HepG2 (cell line): ENCODE results near the gene WNK2. TPM values are rescaled to one million over a fixed set of nuclear protein-coding genes. Genes with fewer than 3 reads are reported as not detected.

Experiments used
- ATAC-seq: fragments of 200-7000 bp; cut with Tn5 transposase; 3 replicates; pipeline ENCODE4 v1.9.1; 2020; ENCODE audit warnings: mild to moderate bottlenecking, moderate library complexity
- BruUV-seq: library from RNA; stranded (reverse); fragments of 400-500 nt; replicated peaks from 2 replicates; lab custom pipeline; 2021; lab: Mats Ljungman, UMichigan
- CTCF ChIA-PET: fragments of 300-600 bp; formaldehyde crosslinking; extraction: SDS; loops from one replicate; lab custom pipeline; 2021; ENCODE audit warnings: low total read pairs, inconsistent platforms, low intra/inter-chr PET ratio; lab: Yijun Ruan, JAX
- POLR2A ChIA-PET: fragments of 350-600 bp; sonication (Branson Sonifier 250); formaldehyde crosslinking; loops from one replicate; lab custom pipeline; 2020; ENCODE audit warnings: antibody characterized with exemption, inconsistent platforms; lab: Yijun Ruan, JAX
- DNase-seq: peaks from one replicate; pipeline ENCODE4 v3.0.0-alpha.2; 2015; ENCODE audit warnings: low spot score
- FAIRE-seq: peaks from 3 replicates; lab custom pipeline; 2011; peaks lifted over from hg19 to GRCh38; lab: Jason Lieb, UNC
- H2AFZ ChIP-seq: one replicate; pipeline ENCODE4 v1.6.1; 2011; ENCODE audit warnings: low read length, inconsistent platforms
- H3K27ac ChIP-seq: fragments of 300-600 bp; 3 replicates; pipeline ENCODE4 v1.8.0; 2011; ENCODE audit warnings: mixed run types, mild to moderate bottlenecking, mixed read lengths, low read length, inconsistent platforms; ENCODE audit not compliant: insufficient read depth; ENCODE audit errors: extremely low read length
- H3K27me3 ChIP-seq, 2 experiments: fragments of 200-600 bp in 1 of 2; 2 replicates in 1 of 2; 3 replicates in 1 of 2; pipeline versions ENCODE4 v1.6.0 to v1.8.0; 2011; ENCODE audit warnings: low read length in 2 of 2, mild to moderate bottlenecking in 2 of 2, moderate library complexity in 2 of 2, inconsistent platforms in 1 of 2; ENCODE audit not compliant: insufficient read depth in 2 of 2, control insufficient read depth in 1 of 2
- H3K36me3 ChIP-seq, 2 experiments: fragments of 200-600 bp in 1 of 2; replicated peaks in 1 of 2; 2 replicates in 1 of 2; 3 replicates in 1 of 2; pipeline versions ENCODE4 v1.5.1 to v1.8.0; 2011; ENCODE audit warnings: low read length in 2 of 2, inconsistent platforms in 1 of 2; ENCODE audit not compliant: insufficient read depth in 2 of 2, control insufficient read depth in 1 of 2
- H3K4me1 ChIP-seq: 2 replicates; pipeline ENCODE4 v1.5.1; 2012; ENCODE audit warnings: low read length, inconsistent platforms; ENCODE audit not compliant: insufficient read depth
- H3K4me2 ChIP-seq: 2 replicates; pipeline ENCODE4 v1.6.0; 2011; ENCODE audit warnings: low read depth, low read length, inconsistent platforms
- H3K4me3 ChIP-seq, 3 experiments: fragments of 200-600 bp in 1 of 3; sonication (generic), shearing (Covaris generic) in 1 of 3; replicated peaks in 1 of 3; 2 replicates each; pipeline ENCODE4 v1.5.1; 2011 to 2016; ENCODE audit warnings: low read length in 3 of 3, inconsistent platforms in 2 of 3, low read depth in 2 of 3, mild to moderate bottlenecking in 2 of 3, control low read depth in 1 of 3, mixed read lengths in 1 of 3; ENCODE audit not compliant: insufficient read depth in 1 of 3
- H3K79me2 ChIP-seq: one replicate; pipeline ENCODE4 v1.6.1; 2011; ENCODE audit warnings: low read length, inconsistent platforms; ENCODE audit not compliant: insufficient read depth
- H3K9ac ChIP-seq: 2 replicates; pipeline ENCODE4 v1.6.0; 2011; ENCODE audit warnings: mild to moderate bottlenecking, low read depth, low read length, inconsistent platforms; ENCODE audit not compliant: insufficient read depth
- H3K9me3 ChIP-seq: 2 replicates; pipeline ENCODE4 v1.5.1; 2012; ENCODE audit warnings: mild to moderate bottlenecking, low read length
- H4K20me1 ChIP-seq: 2 replicates; pipeline ENCODE4 v1.6.0; 2011; ENCODE audit warnings: inconsistent platforms, mild to moderate bottlenecking, low read length, moderate library complexity; ENCODE audit not compliant: insufficient read depth
- CAMTA2 ChIP-seq: sonication (generic); formaldehyde crosslinking; IDR thresholded peaks from 2 replicates; pipeline ENCODE4 v1.4.0; 2020; ENCODE audit warnings: mild to moderate bottlenecking, missing genetic modification reagents, borderline replicate concordance
- CCDC6 ChIP-seq: sonication (generic); formaldehyde crosslinking; IDR thresholded peaks from 2 replicates; pipeline ENCODE4 v1.8.1; 2022; ENCODE audit warnings: mild to moderate bottlenecking, missing genetic modification reagents, moderate library complexity
- CENPBD1 ChIP-seq: sonication (generic); formaldehyde crosslinking; IDR thresholded peaks from 2 replicates; pipeline ENCODE4 v1.8.0; 2022; ENCODE audit warnings: missing genetic modification reagents, low read depth, mild to moderate bottlenecking, borderline replicate concordance
- CHCHD3 ChIP-seq: sonication (generic); formaldehyde crosslinking; IDR thresholded peaks from 2 replicates; pipeline ENCODE4 v1.8.0; 2022; ENCODE audit warnings: mild to moderate bottlenecking, missing genetic modification reagents, moderate library complexity
- CSRNP2 ChIP-seq: sonication (generic); formaldehyde crosslinking; conservative IDR thresholded peaks from 2 replicates; pipeline ENCODE4 v1.8.0; 2022; ENCODE audit warnings: low read depth, missing genetic modification reagents
- DPF2 ChIP-seq: sonication (generic); formaldehyde crosslinking; IDR thresholded peaks from 2 replicates; pipeline ENCODE4 v1.4.0; 2020; ENCODE audit warnings: mild to moderate bottlenecking, low read depth, missing genetic modification reagents, borderline replicate concordance
- ETV6 ChIP-seq: sonication (generic); formaldehyde crosslinking; conservative IDR thresholded peaks from 2 replicates; pipeline ENCODE4 v1.4.0; 2020; ENCODE audit warnings: missing genetic modification reagents
- FOXJ3 ChIP-seq: sonication (generic); formaldehyde crosslinking; IDR thresholded peaks from 2 replicates; pipeline ENCODE4 v1.4.0; 2020; ENCODE audit warnings: missing genetic modification reagents, mild to moderate bottlenecking, borderline replicate concordance
- GPBP1L1 ChIP-seq: sonication (generic); formaldehyde crosslinking; IDR thresholded peaks from 2 replicates; pipeline ENCODE4 v1.5.0; 2020; ENCODE audit warnings: mild to moderate bottlenecking, missing genetic modification reagents
- PLRG1 ChIP-seq: fragments of 450-650 bp; conservative IDR thresholded peaks from 2 replicates; pipeline ENCODE4 v1.6.1; 2016
- PPARG ChIP-seq: conservative IDR thresholded peaks from 2 replicates; pipeline ENCODE4 v1.6.1; 2016; ENCODE audit warnings: missing biosample characterization, missing genetic modification reagents
- SRY ChIP-seq: sonication (generic); formaldehyde crosslinking; IDR thresholded peaks from 2 replicates; pipeline ENCODE4 v1.8.0; 2022; ENCODE audit warnings: mild to moderate bottlenecking, missing genetic modification reagents
- TOPORS ChIP-seq: sonication (generic); formaldehyde crosslinking; IDR thresholded peaks from 2 replicates; pipeline ENCODE4 v1.8.0; 2023; ENCODE audit warnings: mild to moderate bottlenecking, missing genetic modification reagents
- ZNF556 ChIP-seq: sonication (generic); formaldehyde crosslinking; IDR thresholded peaks from 2 replicates; pipeline ENCODE4 v1.4.0; 2020; ENCODE audit warnings: mild to moderate bottlenecking, missing genetic modification reagents, borderline replicate concordance
- ZNF713 ChIP-seq: sonication (generic); formaldehyde crosslinking; IDR thresholded peaks from 2 replicates; pipeline ENCODE4 v1.4.0; 2020; ENCODE audit warnings: mild to moderate bottlenecking, missing genetic modification reagents
- ZNF780A ChIP-seq: sonication (generic); formaldehyde crosslinking; IDR thresholded peaks from 2 replicates; pipeline ENCODE4 v1.8.0; 2022; ENCODE audit warnings: mild to moderate bottlenecking, missing genetic modification reagents, moderate library complexity
- ZNF788 ChIP-seq: sonication (generic); formaldehyde crosslinking; IDR thresholded peaks from 2 replicates; pipeline ENCODE4 v1.5.0; 2020; ENCODE audit warnings: mild to moderate bottlenecking, missing genetic modification reagents, borderline replicate concordance
- ZNF850 ChIP-seq: sonication (generic); formaldehyde crosslinking; conservative IDR thresholded peaks from 2 replicates; pipeline ENCODE4 v1.9.0; 2021; ENCODE audit warnings: mild to moderate bottlenecking, missing genetic modification reagents
- WGBS: methylation state at CpG from one replicate; pipeline ENCODE4 v1.1.6; 2017; ENCODE audit warnings: low lambda C conversion rate; 5-methylcytosine and 5-hydroxymethylcytosine counted together
- in situ Hi-C: cut with HindIII; loops from 2 replicates; pipeline ENCODE4 v1.10.0; 2017; ENCODE audit warnings: low pct_unique_long_range_greater_than_20kb; ENCODE audit not compliant: extremely low pct_ligation_motif_present
- intact Hi-C: fragments of 100-400 bp; cut with micrococcal nuclease; formaldehyde crosslinking; loops from one replicate; pipeline ENCODE4 v1.10.0; 2022; ENCODE audit not compliant: unreplicated experiment
- polyA plus RNA-seq, 8 experiments: library from polyadenylated mRNA; depleted of rRNA in 3 of 8; stranded (reverse) in 7 of 8; unstranded in 1 of 8; fragments of >200 nt; fragmentation: Illumina TruSeq in 4 of 8; extraction: Trizol in 4 of 8; gene quantifications; 2 replicates each; pipeline versions ENCODE4 v1.2.1 to v1.2.3, GENCODE V29; 2011 to 2016; ENCODE audit warnings: low read depth in 4 of 8, missing spikeins in 1 of 8, mixed read lengths in 1 of 8; ENCODE audit not compliant: insufficient read depth in 1 of 8
- total RNA-seq, 5 experiments: library from RNA; depleted of rRNA; stranded (reverse); fragments of >200 nt; fragmentation: Illumina TruSeq; extraction: Trizol; gene quantifications; 2 replicates each; pipeline ENCODE4 v1.2.3, GENCODE V29; 2016; ENCODE audit warnings: low read depth in 1 of 5

The WNK2 gene
- total and polyA plus RNA-seq, 2 of the 13 experiments (the other 11 are each of a cell fraction or from before 2014, with no cell fraction given), result 10.5 to 12.0 TPM

- DNase-seq, result no peak
- no peak overlapping the region for H3K4me3 ChIP-seq
- no peak for ATAC-seq
- whole genome bisulfite sequencing, result 92% methylated on average over 12 of the region's 12 CpGs
- ChIA-PET CTCF (no interaction called here), POLR2A (no interaction called here)
- H3K27ac ChIP-seq, result no peak overlapping the region
- H3K4me2 ChIP-seq, result no peak overlapping the region
- no peaks in the 10 kb centered on the region for H3K79me2 ChIP-seq
- no TSS peak for BruUV-seq
- H3K36me3 ChIP-seq, result peaks cover 25 to 58% of the 10 kb centered on the region in 2 experiments; a peak in 4 of 5 replicates
- H3K27me3 ChIP-seq, result no peaks in the 10 kb centered on the region
- H4K20me1 ChIP-seq, result no peaks in the 10 kb centered on the region
- intact Hi-C loops, result no loop called here
- no peak overlapping the region for H3K9ac ChIP-seq
- TF ChIP-seq TOPORS, result no peak
- TF ChIP-seq CENPBD1 (CRISPR knock-in tag), result no peak
- no peak for TF ChIP-seq GPBP1L1 (CRISPR knock-in tag)
- no peak for TF ChIP-seq ZNF713 (CRISPR knock-in tag)
- no peak for TF ChIP-seq CCDC6
- no peak for TF ChIP-seq FOXJ3
- no peak for TF ChIP-seq CSRNP2 (CRISPR knock-in tag)
- TF ChIP-seq ZNF850 (CRISPR knock-in tag), result no peak
- no peak for TF ChIP-seq SRY
- no peak for TF ChIP-seq CHCHD3 (CRISPR knock-in tag)
- no peak for TF ChIP-seq ZNF556
- TF ChIP-seq DPF2 (CRISPR knock-in tag), result no peak
- TF ChIP-seq PPARG (CRISPR knock-in tag), result no peak
- no peak for TF ChIP-seq CAMTA2 (CRISPR knock-in tag)
- TF ChIP-seq ZNF780A (CRISPR knock-in tag), result no peak
- TF ChIP-seq PLRG1, result no peak
- TF ChIP-seq ZNF788 (CRISPR knock-in tag), result no peak
- no peak for TF ChIP-seq ETV6 (CRISPR knock-in tag)
- no peaks in the 10 kb centered on the region for H3K4me1 ChIP-seq
- H3K9me3 ChIP-seq, result no peaks in the 10 kb centered on the region
- no peak overlapping the region for H2AFZ ChIP-seq
- in situ Hi-C loops, result no loop called here
- FAIRE-seq, result no peak
These were observed 81.5 kb downstream of the WNK2 start for GRCh38 chr9:93265301-93265971.
